GM23338 (cell line): ENCODE data around the gene STK24. TPM values are rescaled to one million over a fixed set of nuclear protein-coding genes. Genes with fewer than 3 reads are reported as not detected.

ENCODE experiments used
- ATAC-seq: fragments of 200-7000 bp; cut with Tn5 transposase; 3 replicates; pipeline ENCODE4 v1.9.1; 2020
- DNase-seq: peaks from one replicate; pipeline ENCODE4 v3.0.0-alpha.2; 2015; ENCODE audit warnings: low spot score
- H2AFZ ChIP-seq: fragments of 200-600 bp; sonication (generic); 2 replicates; pipeline ENCODE4 v1.8.0; 2016; ENCODE audit warnings: antibody characterized with exemption, mild to moderate bottlenecking, moderate library complexity
- H3F3A ChIP-seq: fragments of 200-600 bp; sonication (generic); replicated peaks from 2 replicates; pipeline ENCODE4 v1.8.0; 2017; ENCODE audit warnings: antibody characterized with exemption, mixed run types, low read depth
- H3K27ac ChIP-seq: fragments of 200-600 bp; sonication (generic); 2 replicates; pipeline ENCODE4 v1.6.1; 2016; ENCODE audit warnings: low read depth
- H3K27me3 ChIP-seq: fragments of 200-600 bp; sonication (generic); 2 replicates; pipeline ENCODE4 v1.8.0; 2016; ENCODE audit warnings: mild to moderate bottlenecking, mixed run types, moderate library complexity; ENCODE audit not compliant: insufficient read depth
- H3K36me3 ChIP-seq: fragments of 200-600 bp; sonication (generic); 2 replicates; pipeline ENCODE4 v1.8.0; 2016; ENCODE audit warnings: mild to moderate bottlenecking; ENCODE audit not compliant: insufficient read depth
- H3K4me1 ChIP-seq: fragments of 200-600 bp; sonication (generic); 2 replicates; pipeline ENCODE4 v1.8.0; 2016; ENCODE audit warnings: mild to moderate bottlenecking, moderate library complexity; ENCODE audit not compliant: insufficient read depth
- H3K4me2 ChIP-seq: fragments of 200-600 bp; sonication (generic); 2 replicates; pipeline ENCODE4 v1.7.1; 2017; ENCODE audit warnings: mixed run types
- H3K4me3 ChIP-seq: fragments of 200-600 bp; sonication (generic); 2 replicates; pipeline ENCODE4 v1.6.1; 2016; ENCODE audit warnings: mixed run types
- H3K79me2 ChIP-seq: fragments of 200-600 bp; sonication (generic); replicated peaks from 2 replicates; pipeline ENCODE4 v1.8.0; 2017; ENCODE audit warnings: mild to moderate bottlenecking; ENCODE audit not compliant: insufficient read depth
- H3K9me2 ChIP-seq: fragments of 200-600 bp; sonication (generic); 2 replicates; pipeline ENCODE4 v1.8.0; 2017; ENCODE audit not compliant: insufficient read depth
- H4K20me1 ChIP-seq: fragments of 200-600 bp; sonication (generic); replicated peaks from 2 replicates; pipeline ENCODE4 v1.8.0; 2017; ENCODE audit warnings: mild to moderate bottlenecking; ENCODE audit not compliant: insufficient read depth
- H3K27ac Mint-ChIP-seq: 2 replicates; pipeline ENCODE4 v1.8.0; 2020; ENCODE audit warnings: inconsistent platforms, mild to moderate bottlenecking, moderate library complexity, mixed read lengths
- H3K27me3 Mint-ChIP-seq: 3 replicates; pipeline ENCODE4 v1.8.0; 2022; ENCODE audit warnings: low read depth, mild to moderate bottlenecking, moderate library complexity, mixed read lengths, inconsistent platforms; ENCODE audit not compliant: insufficient read depth, poor library complexity
- H3K36me3 Mint-ChIP-seq: 3 replicates; pipeline ENCODE4 v1.8.0; 2021; ENCODE audit warnings: low read depth, mild to moderate bottlenecking, inconsistent platforms, moderate library complexity, mixed read lengths
- H3K4me1 Mint-ChIP-seq: 3 replicates; pipeline ENCODE4 v1.8.0; 2020; ENCODE audit warnings: mild to moderate bottlenecking, inconsistent platforms, mixed read lengths
- H3K4me3 Mint-ChIP-seq: 3 replicates; pipeline ENCODE4 v1.8.0; 2021; ENCODE audit warnings: moderate library complexity, mild to moderate bottlenecking, inconsistent platforms, mixed read lengths
- H3K9me3 Mint-ChIP-seq: 3 replicates; pipeline ENCODE4 v1.8.0; 2020; ENCODE audit warnings: moderate library complexity, mild to moderate bottlenecking, inconsistent platforms, mixed read lengths
- CREB1 ChIP-seq: fragments of 250-450 bp; sonication (Bioruptor Pico); IDR thresholded peaks from 2 replicates; pipeline ENCODE4 v1.5.0; 2020; ENCODE audit warnings: low read depth, mild to moderate bottlenecking, moderate library complexity
- EZH2 ChIP-seq: fragments of 200-600 bp; sonication (generic); IDR thresholded peaks from one replicate; pipeline ENCODE4 v1.8.0; 2017; ENCODE audit warnings: antibody characterized with exemption, mild to moderate bottlenecking, low read depth; ENCODE audit not compliant: unreplicated experiment
- EZH2phosphoT487 ChIP-seq: fragments of 200-600 bp; sonication (generic); IDR thresholded peaks from one replicate; pipeline ENCODE4 v1.8.1; 2018; ENCODE audit warnings: antibody characterized with exemption; ENCODE audit not compliant: unreplicated experiment
- JUNB ChIP-seq: IDR thresholded peaks from one replicate; pipeline ENCODE4 v1.6.1; 2016; ENCODE audit warnings: antibody characterized with exemption; ENCODE audit not compliant: unreplicated experiment
- NANOG ChIP-seq: IDR thresholded peaks from 2 replicates; pipeline ENCODE4 v1.6.1; 2016; ENCODE audit warnings: antibody characterized with exemption, borderline replicate concordance
- POLR2AphosphoS5 ChIP-seq: IDR thresholded peaks from 2 replicates; pipeline ENCODE4 v1.6.1; 2016; ENCODE audit warnings: antibody characterized with exemption, low read depth
- STAT1 ChIP-seq: IDR thresholded peaks from one replicate; pipeline ENCODE4 v1.6.1; 2016; ENCODE audit warnings: antibody characterized with exemption; ENCODE audit not compliant: unreplicated experiment
- ZNF114 ChIP-seq: fragments of 250-450 bp; sonication (Bioruptor Pico); IDR thresholded peaks from 2 replicates; pipeline ENCODE4 v1.5.0; 2020; ENCODE audit warnings: mild to moderate bottlenecking, moderate library complexity
- ZNF331 ChIP-seq: fragments of 250-450 bp; sonication (Bioruptor Pico); IDR thresholded peaks from 2 replicates; pipeline ENCODE4 v1.5.0; 2020; ENCODE audit warnings: low read depth, mild to moderate bottlenecking, moderate library complexity
- polyA plus RNA-seq: library from polyadenylated mRNA; unstranded; fragments of >200 nt; fragmentation: Nextera tagmentation; extraction: Ambion mirVana; gene quantifications from 2 replicates; pipeline ENCODE4 v1.2.1, GENCODE V29; 2016
- total RNA-seq: library from RNA; depleted of rRNA; stranded (reverse); fragments of >200 nt; shearing (Covaris generic); gene quantifications from 2 replicates; pipeline ENCODE4 v1.2.3, GENCODE V29; 2014
- TF ChIP-seq, protein P1 (sequence below): IDR thresholded peaks from one replicate; pipeline ENCODE4 v1.6.1; 2018; ENCODE audit warnings: antibody characterized with exemption; ENCODE audit not compliant: unreplicated experiment
- TF ChIP-seq, protein P2 (sequence below), 2 experiments: fragments of 200-600 bp in 1 of 2; sonication (generic) in 1 of 2; conservative IDR thresholded peaks; 2 replicates each; pipeline versions ENCODE4 v1.5.1 to v1.6.1; 2016 to 2017; ENCODE audit warnings: antibody characterized with exemption in 2 of 2, low read depth in 2 of 2, mild to moderate bottlenecking in 2 of 2, moderate library complexity in 1 of 2
- TF ChIP-seq, protein P3 (sequence below): fragments of 250-450 bp; sonication (Bioruptor Pico); IDR thresholded peaks from 2 replicates; pipeline ENCODE4 v1.5.0; 2020; ENCODE audit warnings: mild to moderate bottlenecking, moderate library complexity
- TF ChIP-seq, protein P4 (sequence below): IDR thresholded peaks from 2 replicates; pipeline ENCODE4 v1.6.1; 2016; ENCODE audit warnings: antibody characterized with exemption

The STK24 gene
- total and polyA plus RNA-seq, 2 experiments from 2014 or later = 56.5 to 144 TPM

DNA sequence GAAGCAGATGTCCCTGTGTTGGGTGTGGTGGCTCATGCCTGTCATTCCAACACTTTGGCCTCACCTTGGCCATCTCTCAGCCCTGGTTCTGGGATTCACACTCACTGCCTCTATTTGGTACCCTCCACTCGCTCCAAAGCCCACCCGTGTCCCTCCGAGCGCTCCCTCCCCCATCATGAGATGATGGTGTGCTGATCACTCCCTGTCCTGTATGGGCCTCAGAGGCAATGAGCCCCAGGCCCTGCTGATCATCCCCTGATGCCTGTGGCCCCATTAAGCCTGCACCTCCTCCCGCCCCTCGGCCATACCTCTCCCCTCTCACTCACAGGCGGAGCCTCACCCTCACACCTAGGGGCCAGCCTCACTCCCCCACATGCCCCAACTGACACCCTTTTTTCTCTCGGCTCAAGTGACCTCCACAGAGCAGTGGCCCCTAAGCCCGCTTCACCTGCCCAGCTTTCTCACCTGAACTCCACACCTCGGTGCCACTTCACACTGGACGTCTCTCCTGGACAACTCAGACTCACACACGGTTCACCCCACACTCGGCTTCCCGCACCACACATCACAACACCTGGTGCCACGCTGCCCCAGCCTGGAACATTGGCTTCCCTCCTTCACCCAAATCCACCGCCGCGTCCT lies 114.5 kb downstream of the STK24 start:
- ATAC-seq = no peak
- peaks cover 15% of the 10 kb centered on the region for H3K27me3 Mint-ChIP-seq
- Histone ChIP-seq H3K27ac (no peak overlapping the region), H4K20me1 (peaks cover 6% of the 10 kb centered on the region), H2AFZ (no peak overlapping the region), H3F3A (no peaks in the 10 kb centered on the region), H3K36me3 (peaks cover 16% of the 10 kb centered on the region), H3K79me2 (peaks cover 28% of the 10 kb centered on the region), H3K9me2 (no peaks in the 10 kb centered on the region), H3K4me2 (no peak overlapping the region), H3K4me3 (no peak overlapping the region), H3K27me3 (no peaks in the 10 kb centered on the region), H3K4me1 (no peaks in the 10 kb centered on the region)
- H3K36me3 Mint-ChIP-seq = peaks cover 75% of the 10 kb centered on the region
- TF ChIP-seq CREB1 (CRISPR knock-in tag) (no peak), ZNF114 (CRISPR knock-in tag) (no peak), POLR2AphosphoS5 (no peak), EZH2 (no peak), JUNB (no peak), ZNF331 (no peak), NANOG (no peak), STAT1 (no peak), EZH2phosphoT487 (no peak)
- TF ChIP-seq, protein P1, sequence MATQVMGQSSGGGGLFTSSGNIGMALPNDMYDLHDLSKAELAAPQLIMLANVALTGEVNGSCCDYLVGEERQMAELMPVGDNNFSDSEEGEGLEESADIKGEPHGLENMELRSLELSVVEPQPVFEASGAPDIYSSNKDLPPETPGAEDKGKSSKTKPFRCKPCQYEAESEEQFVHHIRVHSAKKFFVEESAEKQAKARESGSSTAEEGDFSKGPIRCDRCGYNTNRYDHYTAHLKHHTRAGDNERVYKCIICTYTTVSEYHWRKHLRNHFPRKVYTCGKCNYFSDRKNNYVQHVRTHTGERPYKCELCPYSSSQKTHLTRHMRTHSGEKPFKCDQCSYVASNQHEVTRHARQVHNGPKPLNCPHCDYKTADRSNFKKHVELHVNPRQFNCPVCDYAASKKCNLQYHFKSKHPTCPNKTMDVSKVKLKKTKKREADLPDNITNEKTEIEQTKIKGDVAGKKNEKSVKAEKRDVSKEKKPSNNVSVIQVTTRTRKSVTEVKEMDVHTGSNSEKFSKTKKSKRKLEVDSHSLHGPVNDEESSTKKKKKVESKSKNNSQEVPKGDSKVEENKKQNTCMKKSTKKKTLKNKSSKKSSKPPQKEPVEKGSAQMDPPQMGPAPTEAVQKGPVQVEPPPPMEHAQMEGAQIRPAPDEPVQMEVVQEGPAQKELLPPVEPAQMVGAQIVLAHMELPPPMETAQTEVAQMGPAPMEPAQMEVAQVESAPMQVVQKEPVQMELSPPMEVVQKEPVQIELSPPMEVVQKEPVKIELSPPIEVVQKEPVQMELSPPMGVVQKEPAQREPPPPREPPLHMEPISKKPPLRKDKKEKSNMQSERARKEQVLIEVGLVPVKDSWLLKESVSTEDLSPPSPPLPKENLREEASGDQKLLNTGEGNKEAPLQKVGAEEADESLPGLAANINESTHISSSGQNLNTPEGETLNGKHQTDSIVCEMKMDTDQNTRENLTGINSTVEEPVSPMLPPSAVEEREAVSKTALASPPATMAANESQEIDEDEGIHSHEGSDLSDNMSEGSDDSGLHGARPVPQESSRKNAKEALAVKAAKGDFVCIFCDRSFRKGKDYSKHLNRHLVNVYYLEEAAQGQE = no peak
- TF ChIP-seq, protein P2, sequence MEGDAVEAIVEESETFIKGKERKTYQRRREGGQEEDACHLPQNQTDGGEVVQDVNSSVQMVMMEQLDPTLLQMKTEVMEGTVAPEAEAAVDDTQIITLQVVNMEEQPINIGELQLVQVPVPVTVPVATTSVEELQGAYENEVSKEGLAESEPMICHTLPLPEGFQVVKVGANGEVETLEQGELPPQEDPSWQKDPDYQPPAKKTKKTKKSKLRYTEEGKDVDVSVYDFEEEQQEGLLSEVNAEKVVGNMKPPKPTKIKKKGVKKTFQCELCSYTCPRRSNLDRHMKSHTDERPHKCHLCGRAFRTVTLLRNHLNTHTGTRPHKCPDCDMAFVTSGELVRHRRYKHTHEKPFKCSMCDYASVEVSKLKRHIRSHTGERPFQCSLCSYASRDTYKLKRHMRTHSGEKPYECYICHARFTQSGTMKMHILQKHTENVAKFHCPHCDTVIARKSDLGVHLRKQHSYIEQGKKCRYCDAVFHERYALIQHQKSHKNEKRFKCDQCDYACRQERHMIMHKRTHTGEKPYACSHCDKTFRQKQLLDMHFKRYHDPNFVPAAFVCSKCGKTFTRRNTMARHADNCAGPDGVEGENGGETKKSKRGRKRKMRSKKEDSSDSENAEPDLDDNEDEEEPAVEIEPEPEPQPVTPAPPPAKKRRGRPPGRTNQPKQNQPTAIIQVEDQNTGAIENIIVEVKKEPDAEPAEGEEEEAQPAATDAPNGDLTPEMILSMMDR (conservative IDR thresholded peaks at IDR 0.05; ENCODE audit: low read depth in 2 of 2) = no peak
- TF ChIP-seq, protein P3, sequence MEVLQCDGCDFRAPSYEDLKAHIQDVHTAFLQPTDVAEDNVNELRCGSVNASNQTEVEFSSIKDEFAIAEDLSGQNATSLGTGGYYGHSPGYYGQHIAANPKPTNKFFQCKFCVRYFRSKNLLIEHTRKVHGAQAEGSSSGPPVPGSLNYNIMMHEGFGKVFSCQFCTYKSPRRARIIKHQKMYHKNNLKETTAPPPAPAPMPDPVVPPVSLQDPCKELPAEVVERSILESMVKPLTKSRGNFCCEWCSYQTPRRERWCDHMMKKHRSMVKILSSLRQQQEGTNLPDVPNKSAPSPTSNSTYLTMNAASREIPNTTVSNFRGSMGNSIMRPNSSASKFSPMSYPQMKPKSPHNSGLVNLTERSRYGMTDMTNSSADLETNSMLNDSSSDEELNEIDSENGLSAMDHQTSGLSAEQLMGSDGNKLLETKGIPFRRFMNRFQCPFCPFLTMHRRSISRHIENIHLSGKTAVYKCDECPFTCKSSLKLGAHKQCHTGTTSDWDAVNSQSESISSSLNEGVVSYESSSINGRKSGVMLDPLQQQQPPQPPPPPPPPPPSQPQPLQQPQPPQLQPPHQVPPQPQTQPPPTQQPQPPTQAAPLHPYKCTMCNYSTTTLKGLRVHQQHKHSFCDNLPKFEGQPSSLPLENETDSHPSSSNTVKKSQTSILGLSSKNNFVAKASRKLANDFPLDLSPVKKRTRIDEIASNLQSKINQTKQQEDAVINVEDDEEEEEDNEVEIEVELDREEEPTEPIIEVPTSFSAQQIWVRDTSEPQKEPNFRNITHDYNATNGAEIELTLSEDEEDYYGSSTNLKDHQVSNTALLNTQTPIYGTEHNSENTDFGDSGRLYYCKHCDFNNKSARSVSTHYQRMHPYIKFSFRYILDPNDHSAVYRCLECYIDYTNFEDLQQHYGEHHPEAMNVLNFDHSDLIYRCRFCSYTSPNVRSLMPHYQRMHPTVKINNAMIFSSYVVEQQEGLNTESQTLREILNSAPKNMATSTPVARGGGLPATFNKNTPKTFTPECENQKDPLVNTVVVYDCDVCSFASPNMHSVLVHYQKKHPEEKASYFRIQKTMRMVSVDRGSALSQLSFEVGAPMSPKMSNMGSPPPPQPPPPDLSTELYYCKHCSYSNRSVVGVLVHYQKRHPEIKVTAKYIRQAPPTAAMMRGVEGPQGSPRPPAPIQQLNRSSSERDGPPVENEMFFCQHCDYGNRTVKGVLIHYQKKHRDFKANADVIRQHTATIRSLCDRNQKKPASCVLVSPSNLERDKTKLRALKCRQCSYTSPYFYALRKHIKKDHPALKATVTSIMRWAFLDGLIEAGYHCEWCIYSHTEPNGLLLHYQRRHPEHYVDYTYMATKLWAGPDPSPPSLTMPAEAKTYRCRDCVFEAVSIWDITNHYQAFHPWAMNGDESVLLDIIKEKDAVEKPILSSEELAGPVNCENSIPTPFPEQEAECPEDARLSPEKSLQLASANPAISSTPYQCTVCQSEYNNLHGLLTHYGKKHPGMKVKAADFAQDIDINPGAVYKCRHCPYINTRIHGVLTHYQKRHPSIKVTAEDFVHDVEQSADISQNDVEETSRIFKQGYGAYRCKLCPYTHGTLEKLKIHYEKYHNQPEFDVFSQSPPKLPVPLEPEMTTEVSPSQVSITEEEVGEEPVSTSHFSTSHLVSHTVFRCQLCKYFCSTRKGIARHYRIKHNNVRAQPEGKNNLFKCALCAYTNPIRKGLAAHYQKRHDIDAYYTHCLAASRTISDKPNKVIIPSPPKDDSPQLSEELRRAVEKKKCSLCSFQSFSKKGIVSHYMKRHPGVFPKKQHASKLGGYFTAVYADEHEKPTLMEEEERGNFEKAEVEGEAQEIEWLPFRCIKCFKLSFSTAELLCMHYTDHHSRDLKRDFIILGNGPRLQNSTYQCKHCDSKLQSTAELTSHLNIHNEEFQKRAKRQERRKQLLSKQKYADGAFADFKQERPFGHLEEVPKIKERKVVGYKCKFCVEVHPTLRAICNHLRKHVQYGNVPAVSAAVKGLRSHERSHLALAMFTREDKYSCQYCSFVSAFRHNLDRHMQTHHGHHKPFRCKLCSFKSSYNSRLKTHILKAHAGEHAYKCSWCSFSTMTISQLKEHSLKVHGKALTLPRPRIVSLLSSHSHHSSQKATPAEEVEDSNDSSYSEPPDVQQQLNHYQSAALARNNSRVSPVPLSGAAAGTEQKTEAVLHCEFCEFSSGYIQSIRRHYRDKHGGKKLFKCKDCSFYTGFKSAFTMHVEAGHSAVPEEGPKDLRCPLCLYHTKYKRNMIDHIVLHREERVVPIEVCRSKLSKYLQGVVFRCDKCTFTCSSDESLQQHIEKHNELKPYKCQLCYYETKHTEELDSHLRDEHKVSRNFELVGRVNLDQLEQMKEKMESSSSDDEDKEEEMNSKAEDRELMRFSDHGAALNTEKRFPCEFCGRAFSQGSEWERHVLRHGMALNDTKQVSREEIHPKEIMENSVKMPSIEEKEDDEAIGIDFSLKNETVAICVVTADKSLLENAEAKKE (CRISPR knock-in tag) = no peak
- TF ChIP-seq, protein P4, sequence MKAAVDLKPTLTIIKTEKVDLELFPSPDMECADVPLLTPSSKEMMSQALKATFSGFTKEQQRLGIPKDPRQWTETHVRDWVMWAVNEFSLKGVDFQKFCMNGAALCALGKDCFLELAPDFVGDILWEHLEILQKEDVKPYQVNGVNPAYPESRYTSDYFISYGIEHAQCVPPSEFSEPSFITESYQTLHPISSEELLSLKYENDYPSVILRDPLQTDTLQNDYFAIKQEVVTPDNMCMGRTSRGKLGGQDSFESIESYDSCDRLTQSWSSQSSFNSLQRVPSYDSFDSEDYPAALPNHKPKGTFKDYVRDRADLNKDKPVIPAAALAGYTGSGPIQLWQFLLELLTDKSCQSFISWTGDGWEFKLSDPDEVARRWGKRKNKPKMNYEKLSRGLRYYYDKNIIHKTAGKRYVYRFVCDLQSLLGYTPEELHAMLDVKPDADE = no peak
- no peak for DNase-seq
- H3K9me3 Mint-ChIP-seq = no peaks in the 10 kb centered on the region
- no peak overlapping the region for H3K4me3 Mint-ChIP-seq
- peaks cover 27% of the 10 kb centered on the region for H3K4me1 Mint-ChIP-seq
- H3K27ac Mint-ChIP-seq = peak overlapping the region; percentile 30
